ENCODE measurements around the gene BLOC1S3. TPM values are rescaled to one million over a fixed set of nuclear protein-coding genes. Genes with fewer than 3 reads are reported as not detected.
"Not testable (repeated sequence)": the region's sequence is repeated elsewhere in the genome, so short reads cannot be mapped to it uniquely, and the experiment has no call there.

The BLOC1S3 gene
- total and polyA plus RNA-seq, 2 of the 13 experiments (the other 11 are each of a cell fraction or from before 2014, with no cell fraction given): 4.3 to 4.8 TPM

DNA sequence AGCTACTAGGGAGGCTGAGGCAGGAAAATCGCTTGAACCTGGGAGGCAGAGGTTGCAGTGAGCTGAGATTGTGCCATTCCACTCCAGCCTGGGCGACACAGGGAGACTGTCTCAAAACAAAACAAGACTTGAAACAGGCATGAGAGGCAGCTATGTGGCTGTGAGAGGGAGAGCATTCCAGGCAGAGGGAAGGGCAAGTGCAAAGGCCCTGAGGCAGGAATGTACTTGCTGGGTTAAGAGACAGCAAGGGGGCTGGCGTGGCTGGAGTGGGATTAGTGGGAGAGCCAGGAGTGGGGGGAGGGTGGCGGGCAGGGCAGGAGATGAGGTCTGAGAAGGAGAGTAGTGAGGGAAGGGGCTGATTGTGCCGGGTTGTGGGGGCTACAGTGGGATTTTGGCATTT is 45.3 kb downstream of the BLOC1S3 start:
- peaks cover 9 to 37% of the 10 kb centered on the region in 2 experiments for H3K27me3 ChIP-seq (ENCODE audit: control insufficient read depth in 1 of 2, insufficient read depth in 2 of 2, low read length in 2 of 2)
- POLR2A ChIA-PET: no interaction called here
- H3K79me2 ChIP-seq (ENCODE audit: insufficient read depth, low read length): no peaks in the 10 kb centered on the region
- no peak overlapping the region for H3K27ac ChIP-seq (ENCODE audit: extremely low read length, insufficient read depth, low read length)
- intact Hi-C loops (cut with micrococcal nuclease; ENCODE audit: unreplicated experiment): no loop called here
- no peaks in the 10 kb centered on the region for H3K4me1 ChIP-seq (ENCODE audit: insufficient read depth, low read length)
- no peak for ATAC-seq
- no peak overlapping the region for H3K4me2 ChIP-seq (ENCODE audit: low read depth, low read length)
- H2AFZ ChIP-seq (ENCODE audit: low read length): no peak overlapping the region
- no peaks in the 10 kb centered on the region for H4K20me1 ChIP-seq (ENCODE audit: insufficient read depth, low read length)
- TF ChIP-seq ZBTB7A (CRISPR knock-in tag; IDR thresholded peaks at IDR 0.05) (no peak), ZMYM3 (CRISPR knock-in tag; IDR thresholded peaks at IDR 0.05) (0 out of 2 replicates have a peak, but pooled peaks have one; percentile 39)
- CTCF ChIA-PET (ENCODE audit: low intra/inter-chr PET ratio, low total read pairs): no interaction called here
- no peak overlapping the region for H3K9ac ChIP-seq (ENCODE audit: insufficient read depth, low read depth, low read length)
- no peaks in the 10 kb centered on the region for H3K9me3 ChIP-seq (ENCODE audit: low read length)
- in situ Hi-C loops (cut with HindIII; ENCODE audit: extremely low pct_ligation_motif_present, low pct_unique_long_range_greater_than_20kb): no loop called here
- H3K36me3 ChIP-seq (replicated peaks in 1 of 2; ENCODE audit: control insufficient read depth in 1 of 2, insufficient read depth in 2 of 2, low read length in 2 of 2): no peaks in the 10 kb centered on the region
- FAIRE-seq: no peak
- BruUV-seq (replicated peaks): no TSS peak
- 23% methylated on average over 5 of the region's 5 CpGs for WGBS (ENCODE audit: low lambda C conversion rate)
- DNase-seq (ENCODE audit: low spot score): no peak
- no peak overlapping the region for H3K4me3 ChIP-seq (replicated peaks in 1 of 3; ENCODE audit: insufficient read depth in 1 of 3, low read depth in 2 of 3, low read length in 3 of 3)

DNA sequence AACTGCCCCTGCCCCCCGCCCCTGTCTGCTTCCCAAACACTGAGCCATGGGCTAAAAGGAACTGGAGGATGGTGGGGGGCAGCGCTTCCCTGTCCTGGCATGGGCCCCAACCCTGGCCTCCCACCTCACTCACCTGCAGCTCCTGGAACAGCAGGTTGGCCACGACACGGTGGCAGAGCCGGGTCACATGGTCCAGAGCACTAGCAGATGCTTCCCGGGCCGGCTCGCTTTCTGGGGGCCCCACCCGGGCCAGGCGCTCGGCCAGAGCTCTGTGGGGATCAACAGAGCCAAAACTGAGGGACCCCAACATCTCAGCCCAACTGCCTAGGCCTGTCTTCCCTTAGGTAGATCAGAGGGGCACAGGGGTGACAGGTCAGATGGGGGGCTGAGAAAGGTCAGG is 46.1 kb downstream of the BLOC1S3 start:
- FAIRE-seq: no peak
- CTCF ChIA-PET (ENCODE audit: low intra/inter-chr PET ratio, low total read pairs): no interaction called here
- intact Hi-C loops (cut with micrococcal nuclease; ENCODE audit: unreplicated experiment): no loop called here

GRCh38 chr19:45229056-45229455 is 50.5 kb downstream of the BLOC1S3 start:
- FAIRE-seq; H3K4me2 ChIP-seq (ENCODE audit: low read depth, low read length); H3K36me3 ChIP-seq (replicated peaks in 1 of 2; ENCODE audit: control insufficient read depth in 1 of 2, insufficient read depth in 2 of 2, low read length in 2 of 2); CTCF ChIA-PET (ENCODE audit: low intra/inter-chr PET ratio, low total read pairs); POLR2A ChIA-PET; H4K20me1 ChIP-seq (ENCODE audit: insufficient read depth, low read length); H3K27ac ChIP-seq (ENCODE audit: extremely low read length, insufficient read depth, low read length); ATAC-seq; H2AFZ ChIP-seq (ENCODE audit: low read length); BruUV-seq (replicated peaks); H3K9me3 ChIP-seq (ENCODE audit: low read length); H3K4me3 ChIP-seq (replicated peaks in 1 of 3; ENCODE audit: insufficient read depth in 1 of 3, low read depth in 2 of 3, low read length in 3 of 3); intact Hi-C loops (cut with micrococcal nuclease; ENCODE audit: unreplicated experiment); H3K4me1 ChIP-seq (ENCODE audit: insufficient read depth, low read length); in situ Hi-C loops (cut with HindIII; ENCODE audit: extremely low pct_ligation_motif_present, low pct_unique_long_range_greater_than_20kb); H3K9ac ChIP-seq (ENCODE audit: insufficient read depth, low read depth, low read length); DNase-seq (ENCODE audit: low spot score); H3K79me2 ChIP-seq (ENCODE audit: insufficient read depth, low read length): not testable (repeated sequence)
- WGBS (ENCODE audit: low lambda C conversion rate): 2% methylated on average over 2 of the region's 2 CpGs
- H3K27me3 ChIP-seq (ENCODE audit: control insufficient read depth in 1 of 2, insufficient read depth in 2 of 2, low read length in 2 of 2): peaks cover 5 to 20% of the 10 kb centered on the region in 2 experiments; a peak in 3 of 5 replicates

More for the DNA sequence above, 46.1 kb downstream of the BLOC1S3 start:
- Histone ChIP-seq H3K4me2 (ENCODE audit: low read depth, low read length) (no peak overlapping the region), H3K4me3 (replicated peaks in 1 of 3; ENCODE audit: insufficient read depth in 1 of 3, low read depth in 2 of 3, low read length in 3 of 3) (no peak overlapping the region), H3K79me2 (ENCODE audit: insufficient read depth, low read length) (no peaks in the 10 kb centered on the region), H2AFZ (ENCODE audit: low read length) (no peak overlapping the region), H3K9ac (ENCODE audit: insufficient read depth, low read depth, low read length) (no peak overlapping the region), H3K36me3 (replicated peaks in 1 of 2; ENCODE audit: control insufficient read depth in 1 of 2, insufficient read depth in 2 of 2, low read length in 2 of 2) (no peaks in the 10 kb centered on the region), H3K27ac (ENCODE audit: extremely low read length, insufficient read depth, low read length) (no peak overlapping the region), H4K20me1 (ENCODE audit: insufficient read depth, low read length) (no peaks in the 10 kb centered on the region), H3K9me3 (ENCODE audit: low read length) (no peaks in the 10 kb centered on the region), H3K4me1 (ENCODE audit: insufficient read depth, low read length) (no peaks in the 10 kb centered on the region), H3K27me3 (ENCODE audit: control insufficient read depth in 1 of 2, insufficient read depth in 2 of 2, low read length in 2 of 2) (peaks cover 9 to 35% of the 10 kb centered on the region in 2 experiments; a peak in 4 of 5 replicates)
- TF ChIP-seq TEAD2 (CRISPR knock-in tag; IDR thresholded peaks at IDR 0.05): no peak
- ATAC-seq: no peak
- WGBS (ENCODE audit: low lambda C conversion rate): 100% methylated on average over 1 of the region's 11 CpGs
- no TSS peak for BruUV-seq (replicated peaks)
- no peak for DNase-seq (ENCODE audit: low spot score)
- in situ Hi-C loops (cut with HindIII; ENCODE audit: extremely low pct_ligation_motif_present, low pct_unique_long_range_greater_than_20kb): no loop called here
- POLR2A ChIA-PET: no interaction called here

Other genes starting within 250 kb of the BLOC1S3 start
- 0.46 TPM in 1 of 2 replicates, not detected in the other for gene APOC4, start 236.5 kb upstream of the BLOC1S3 start, total RNA-seq (2016; rRNA removed; fragmentation: Illumina TruSeq; extraction: Trizol)
- not detected in 2 replicates for gene APOC4, start 236.5 kb upstream of the BLOC1S3 start, polyA plus RNA-seq (2011; rRNA removed)
- 276 and 407 TPM in 2 replicates for gene APOC2, start 232.7 kb upstream of the BLOC1S3 start, total RNA-seq (2016; rRNA removed; fragmentation: Illumina TruSeq; extraction: Trizol)
- gene APOC2, start 232.7 kb upstream of the BLOC1S3 start, polyA plus RNA-seq (2011; rRNA removed): 1,401 and 1,802 TPM in 2 replicates
- 15.3 and 34.9 TPM in 2 replicates for gene CLPTM1, start 223.4 kb upstream of the BLOC1S3 start, total RNA-seq (2016; rRNA removed; fragmentation: Illumina TruSeq; extraction: Trizol)
- 42.8 and 56.1 TPM in 2 replicates for gene CLPTM1, start 223.4 kb upstream of the BLOC1S3 start, polyA plus RNA-seq (2011; rRNA removed)
- gene RELB, start 177.3 kb upstream of the BLOC1S3 start, total RNA-seq (2016; rRNA removed; fragmentation: Illumina TruSeq; extraction: Trizol): 2.8 and 3.5 TPM in 2 replicates
- gene RELB, start 177.3 kb upstream of the BLOC1S3 start, polyA plus RNA-seq (2011; rRNA removed): 1.9 and 4.2 TPM in 2 replicates
- 7.4 and 32.0 TPM in 2 replicates for gene CLASRP, start 139.7 kb upstream of the BLOC1S3 start, total RNA-seq (2016; rRNA removed; fragmentation: Illumina TruSeq; extraction: Trizol)
- gene CLASRP, start 139.7 kb upstream of the BLOC1S3 start, polyA plus RNA-seq (2011; rRNA removed): 51.1 and 51.4 TPM in 2 replicates
- 0.62 and 0.63 TPM in 2 replicates for gene ZNF296, start 102.3 kb upstream of the BLOC1S3 start, total RNA-seq (2016; rRNA removed; fragmentation: Illumina TruSeq; extraction: Trizol)
- 0.26 and 0.39 TPM in 2 replicates for gene ZNF296, start 102.3 kb upstream of the BLOC1S3 start, polyA plus RNA-seq (2011; rRNA removed)
- 30.6 and 42.0 TPM in 2 replicates for gene GEMIN7, start 99.5 kb upstream of the BLOC1S3 start, total RNA-seq (2016; rRNA removed; fragmentation: Illumina TruSeq; extraction: Trizol)
- 22.2 and 24.1 TPM in 2 replicates for gene GEMIN7, start 99.5 kb upstream of the BLOC1S3 start, polyA plus RNA-seq (2011; rRNA removed)
- gene PPP1R37, start 85.6 kb upstream of the BLOC1S3 start, total RNA-seq (2016; rRNA removed; fragmentation: Illumina TruSeq; extraction: Trizol): 9.2 and 14.3 TPM in 2 replicates
- 9.0 and 13.9 TPM in 2 replicates for gene PPP1R37, start 85.6 kb upstream of the BLOC1S3 start, polyA plus RNA-seq (2011; rRNA removed)
- not detected in 2 replicates for gene NKPD1, start 17.8 kb upstream of the BLOC1S3 start, total RNA-seq (2016; rRNA removed; fragmentation: Illumina TruSeq; extraction: Trizol)
- 0.03 and 0.10 TPM in 2 replicates for gene NKPD1, start 17.8 kb upstream of the BLOC1S3 start, polyA plus RNA-seq (2011; rRNA removed)
- gene TRAPPC6A, start 547 bp upstream of the BLOC1S3 start, total RNA-seq (2016; rRNA removed; fragmentation: Illumina TruSeq; extraction: Trizol): 6.2 and 6.5 TPM in 2 replicates
- 21.0 and 27.2 TPM in 2 replicates for gene TRAPPC6A, start 547 bp upstream of the BLOC1S3 start, polyA plus RNA-seq (2011; rRNA removed)
- gene EXOC3L2, start 66.6 kb downstream of the BLOC1S3 start, total RNA-seq (2016; rRNA removed; fragmentation: Illumina TruSeq; extraction: Trizol): not detected in 2 replicates
- 0.21 TPM in 1 of 2 replicates, not detected in the other for gene EXOC3L2, start 66.6 kb downstream of the BLOC1S3 start, polyA plus RNA-seq (2011; rRNA removed)
- gene MARK4, start 72.5 kb downstream of the BLOC1S3 start, total RNA-seq (2016; rRNA removed; fragmentation: Illumina TruSeq; extraction: Trizol): 7.0 and 7.6 TPM in 2 replicates
- gene MARK4, start 72.5 kb downstream of the BLOC1S3 start, polyA plus RNA-seq (2011; rRNA removed): 11.4 and 12.2 TPM in 2 replicates
- gene CKM, start 144.1 kb downstream of the BLOC1S3 start, total RNA-seq (2016; rRNA removed; fragmentation: Illumina TruSeq; extraction: Trizol): 0.27 and 0.80 TPM in 2 replicates
- gene CKM, start 144.1 kb downstream of the BLOC1S3 start, polyA plus RNA-seq (2011; rRNA removed): 0.54 and 0.59 TPM in 2 replicates
- not detected in 2 replicates for gene KLC3, start 162.0 kb downstream of the BLOC1S3 start, total RNA-seq (2016; rRNA removed; fragmentation: Illumina TruSeq; extraction: Trizol)
- 0.13 and 0.26 TPM in 2 replicates for gene KLC3, start 162.0 kb downstream of the BLOC1S3 start, polyA plus RNA-seq (2011; rRNA removed)
- gene ERCC2, start 191.8 kb downstream of the BLOC1S3 start, total RNA-seq (2016; rRNA removed; fragmentation: Illumina TruSeq; extraction: Trizol): 20.5 and 25.4 TPM in 2 replicates
- 49.2 and 63.4 TPM in 2 replicates for gene ERCC2, start 191.8 kb downstream of the BLOC1S3 start, polyA plus RNA-seq (2011; rRNA removed)
- 1.3 and 1.6 TPM in 2 replicates for gene PPP1R13L, start 226.3 kb downstream of the BLOC1S3 start, total RNA-seq (2016; rRNA removed; fragmentation: Illumina TruSeq; extraction: Trizol)
- 6.6 and 8.8 TPM in 2 replicates for gene PPP1R13L, start 226.3 kb downstream of the BLOC1S3 start, polyA plus RNA-seq (2011; rRNA removed)
- 20.8 and 23.3 TPM in 2 replicates for gene POLR1G, start 227.9 kb downstream of the BLOC1S3 start, total RNA-seq (2016; rRNA removed; fragmentation: Illumina TruSeq; extraction: Trizol)
- gene POLR1G, start 227.9 kb downstream of the BLOC1S3 start, polyA plus RNA-seq (2011; rRNA removed): 3.5 and 4.3 TPM in 2 replicates
- 39.3 and 40.0 TPM in 2 replicates for gene ERCC1, start 245.1 kb downstream of the BLOC1S3 start, total RNA-seq (2016; rRNA removed; fragmentation: Illumina TruSeq; extraction: Trizol)
- 66.4 and 76.6 TPM in 2 replicates for gene ERCC1, start 245.1 kb downstream of the BLOC1S3 start, polyA plus RNA-seq (2011; rRNA removed)

All from HepG2 (cell line).